H1 (cell line): Measurements from ENCODE around the gene RARA. TPM values are rescaled to one million over a fixed set of nuclear protein-coding genes. Genes with fewer than 3 reads are reported as not detected.

Experiments used
- BRCA1 ChIP-seq: IDR thresholded peaks from 2 replicates; pipeline ENCODE4 v1.6.1; 2012; ENCODE audit warnings: low read depth, low read length, improper control_type of control experiment
- CTBP2 ChIP-seq: IDR thresholded peaks from 2 replicates; pipeline ENCODE4 v1.7.0; 2011; ENCODE audit warnings: borderline replicate concordance, mild to moderate bottlenecking, moderate library complexity, mixed read lengths, low read length; ENCODE audit not compliant: insufficient read depth, insufficient read length
- GABPA ChIP-seq: IDR thresholded peaks from 2 replicates; pipeline ENCODE4 v1.6.1; 2011; ENCODE audit warnings: mild to moderate bottlenecking, low read length, moderate library complexity, borderline replicate concordance; ENCODE audit not compliant: insufficient read depth
- HDAC2 ChIP-seq, 2 experiments: fragments of 300-600 bp in 1 of 2; sonication (generic) in 1 of 2; IDR thresholded peaks; 2 replicates each; pipeline ENCODE4 v1.6.1; 2011 to 2012; ENCODE audit warnings: low read depth in 2 of 2, low read length in 2 of 2, mild to moderate bottlenecking in 2 of 2, moderate library complexity in 2 of 2, borderline replicate concordance in 1 of 2, inconsistent platforms in 1 of 2
- SIN3A ChIP-seq, 2 experiments: IDR thresholded peaks in 1 of 2; conservative IDR thresholded peaks in 1 of 2; 2 replicates each; pipeline ENCODE4 v1.6.1; 2011 to 2012; ENCODE audit warnings: low read length in 2 of 2, improper control_type of control experiment in 1 of 2, low read depth in 1 of 2, mild to moderate bottlenecking in 1 of 2
- SP1 ChIP-seq: IDR thresholded peaks from 2 replicates; pipeline ENCODE4 v1.6.1; 2011; ENCODE audit warnings: low read depth, low read length
- TAF1 ChIP-seq: IDR thresholded peaks from 2 replicates; pipeline ENCODE4 v1.6.1; 2011; ENCODE audit warnings: mild to moderate bottlenecking, low read depth, low read length
- TBP ChIP-seq: IDR thresholded peaks from 2 replicates; pipeline ENCODE4 v1.6.1; 2011; ENCODE audit warnings: low read depth, low read length, improper control_type of control experiment
- YY1 ChIP-seq: IDR thresholded peaks from 2 replicates; pipeline ENCODE4 v1.6.1; 2011; ENCODE audit warnings: low read depth, mild to moderate bottlenecking, low read length
- polyA plus RNA-seq, 7 experiments: library from polyadenylated mRNA; depleted of rRNA in 3 of 7; stranded (reverse) in 5 of 7; unstranded in 2 of 7; fragments of >200 nt in 5 of 7; fragments of 200-250 nt in 2 of 7; gene quantifications; 1 replicate in 5 of 7; 2 replicates in 1 of 7; 4 replicates in 1 of 7; pipeline versions ENCODE4 v1.2.1 to v1.2.3, GENCODE V29; 2011 to 2013; ENCODE audit warnings: missing spikeins in 2 of 7, mixed read lengths in 2 of 7
- total RNA-seq: library from RNA; stranded (reverse); fragmentation: NEBNext Ultra II Directional; extraction: Animal tissue kit (Norgen Biotek cat#: 25700); gene quantifications from 2 replicates; pipeline ENCODE4 v1.2.1, GENCODE V29; 2021
- TF ChIP-seq, protein P1 (sequence below): IDR thresholded peaks from 2 replicates; pipeline ENCODE4 v1.6.1; 2012; ENCODE audit warnings: inconsistent platforms

Gene RARA
- total and polyA plus RNA-seq, 2 of the 8 experiments (the other 6 are each of a cell fraction or from before 2014, with no cell fraction given), result 4.4 to 16.5 TPM

DNA sequence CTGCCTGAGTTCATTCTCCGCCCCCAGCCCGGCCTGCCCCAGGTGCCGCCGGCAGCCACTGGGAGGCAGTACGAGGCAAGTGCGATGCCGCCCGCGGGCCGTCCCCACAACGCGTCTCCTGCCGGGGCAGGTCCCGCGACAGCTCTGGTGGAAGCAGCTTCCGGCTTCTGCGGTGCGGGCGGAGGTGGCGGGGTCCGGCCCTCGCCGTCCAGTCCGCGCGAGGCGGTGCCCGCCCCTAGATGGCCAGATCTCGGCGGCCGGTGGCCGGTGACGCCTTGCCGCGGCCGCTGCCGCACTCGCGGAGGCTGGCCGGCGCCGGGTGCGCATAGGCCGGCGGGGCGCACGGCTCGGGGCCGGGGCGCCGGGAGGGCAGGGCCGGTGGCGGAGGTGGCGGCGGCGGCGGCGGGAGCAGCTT, 53.7 kb downstream of the RARA start (continued):
- TF ChIP-seq YY1 (no peak), SP1 (no peak), CTBP2 (peak; percentile 30), TAF1 (0 out of 2 replicates have a peak, but pooled peaks have one; percentile 29), GABPA (peak; percentile 68; the same call in 1 of the 2 replicates), TBP (0 out of 2 replicates have a peak, but pooled peaks have one; percentile 24), SIN3A (conservative IDR thresholded peaks at IDR 0.05 in 1 of 2, IDR thresholded peaks at IDR 0.05 in 1 of 2; ENCODE audit: low read depth in 1 of 2, low read length in 2 of 2) (peak in 1 of 2 experiments; percentile 64; a peak in 1 of 4 replicates), HDAC2 (IDR thresholded peaks at IDR 0.05; ENCODE audit: borderline replicate concordance in 1 of 2, low read depth in 2 of 2, low read length in 2 of 2) (no peak), BRCA1 (peak; percentile 24; the same call in 1 of the 2 replicates)
- TF ChIP-seq, protein P1, sequence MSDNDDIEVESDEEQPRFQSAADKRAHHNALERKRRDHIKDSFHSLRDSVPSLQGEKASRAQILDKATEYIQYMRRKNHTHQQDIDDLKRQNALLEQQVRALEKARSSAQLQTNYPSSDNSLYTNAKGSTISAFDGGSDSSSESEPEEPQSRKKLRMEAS, result peak; percentile 89
- TF ChIP-seq, all 59 proteins: peak for 13
